OCI-LY3 (cell line): Measurements from ENCODE around the gene EHHADH.

Experiments used
- H2AFZ ChIP-seq: fragments of 200-600, 300-600 bp; shearing (Covaris generic); 2 replicates; pipeline ENCODE4 v1.6.0; 2014; ENCODE audit warnings: antibody characterized with exemption, low read depth, low read length
- H3K27ac ChIP-seq: fragments of 200-600, 300-600 bp; sonication (generic); 2 replicates; pipeline ENCODE4 v1.5.1; 2014; ENCODE audit warnings: mild to moderate bottlenecking, low read length, moderate library complexity, mixed read lengths
- H3K27me3 ChIP-seq: fragments of 200-600, 300-600 bp; sonication (generic); 2 replicates; pipeline ENCODE4 v1.6.1; 2014; ENCODE audit warnings: low read depth, low read length, mixed read lengths
- H3K36me3 ChIP-seq: fragments of 200-600, 300-600 bp; sonication (generic); replicated peaks from 2 replicates; pipeline ENCODE3; 2014; ENCODE audit warnings: low read depth, low read length, mixed read lengths
- H3K4me1 ChIP-seq: fragments of 300-600, 200-600 bp; sonication (generic); 2 replicates; pipeline ENCODE4 v1.6.1; 2014; ENCODE audit warnings: low read length, mixed read lengths
- H3K4me2 ChIP-seq: fragments of 200-600, 300-600 bp; sonication (generic); 2 replicates; pipeline ENCODE4 v1.6.1; 2014; ENCODE audit warnings: low read length, mixed read lengths
- H3K4me3 ChIP-seq: fragments of 300-600, 200-600 bp; sonication (generic); 2 replicates; pipeline ENCODE4 v1.5.1; 2014; ENCODE audit warnings: antibody characterized with exemption, mild to moderate bottlenecking, low read length, moderate library complexity
- H3K79me2 ChIP-seq: fragments of 300-600, 200-600 bp; shearing (Covaris generic); 2 replicates; pipeline ENCODE4 v1.6.1; 2014; ENCODE audit warnings: mild to moderate bottlenecking, low read length, mixed read lengths
- H3K9ac ChIP-seq: fragments of 300-600, 200-600 bp; shearing (Covaris generic); 2 replicates; pipeline ENCODE4 v1.6.0; 2014; ENCODE audit warnings: mild to moderate bottlenecking, low read length, moderate library complexity
- H3K9me3 ChIP-seq: fragments of 200-600, 300-600 bp; shearing (Covaris generic); 2 replicates; pipeline ENCODE4 v1.6.1; 2014; ENCODE audit warnings: low read length, mixed read lengths; ENCODE audit not compliant: insufficient read depth
- H4K20me1 ChIP-seq: fragments of 200-600, 300-600 bp; sonication (generic); 2 replicates; pipeline ENCODE4 v1.6.1; 2016; ENCODE audit warnings: low read length, mixed read lengths; ENCODE audit not compliant: insufficient read depth
- EZH2phosphoT487 ChIP-seq: fragments of 200-600 bp; shearing (Covaris generic); IDR thresholded peaks from 2 replicates; pipeline ENCODE4 v1.6.1; 2018; ENCODE audit warnings: antibody characterized with exemption, mixed run types, low read depth
- TF ChIP-seq, protein P1 (sequence below): fragments of 200-600, 300-600 bp; sonication (generic); IDR thresholded peaks from 2 replicates; pipeline ENCODE4 v1.5.1; 2014; ENCODE audit warnings: antibody characterized with exemption, low read length, low read depth

The EHHADH gene

DNA sequence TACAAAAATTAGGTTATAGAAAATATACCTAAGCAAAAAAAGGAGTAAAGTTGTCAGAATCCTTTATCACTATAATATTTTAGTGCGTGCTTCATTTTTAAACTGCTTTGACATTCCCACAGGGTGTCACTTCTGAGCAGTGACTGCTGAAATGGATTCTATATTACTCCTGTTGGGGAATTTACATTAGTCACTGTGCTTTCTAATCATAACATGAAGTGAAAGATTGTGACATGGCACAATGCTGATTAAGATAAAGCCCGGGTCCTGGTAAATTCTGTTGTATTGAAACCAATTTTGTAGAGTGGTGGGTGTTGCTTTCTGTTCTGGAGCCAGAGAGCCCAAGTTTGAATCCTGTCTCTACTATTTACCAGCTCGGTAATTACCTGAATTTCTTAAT lies 36.4 kb upstream of the EHHADH start:
- no peaks in the 10 kb centered on the region for H3K9me3 ChIP-seq
- no peaks in the 10 kb centered on the region for H3K79me2 ChIP-seq
- TF ChIP-seq, protein P1, sequence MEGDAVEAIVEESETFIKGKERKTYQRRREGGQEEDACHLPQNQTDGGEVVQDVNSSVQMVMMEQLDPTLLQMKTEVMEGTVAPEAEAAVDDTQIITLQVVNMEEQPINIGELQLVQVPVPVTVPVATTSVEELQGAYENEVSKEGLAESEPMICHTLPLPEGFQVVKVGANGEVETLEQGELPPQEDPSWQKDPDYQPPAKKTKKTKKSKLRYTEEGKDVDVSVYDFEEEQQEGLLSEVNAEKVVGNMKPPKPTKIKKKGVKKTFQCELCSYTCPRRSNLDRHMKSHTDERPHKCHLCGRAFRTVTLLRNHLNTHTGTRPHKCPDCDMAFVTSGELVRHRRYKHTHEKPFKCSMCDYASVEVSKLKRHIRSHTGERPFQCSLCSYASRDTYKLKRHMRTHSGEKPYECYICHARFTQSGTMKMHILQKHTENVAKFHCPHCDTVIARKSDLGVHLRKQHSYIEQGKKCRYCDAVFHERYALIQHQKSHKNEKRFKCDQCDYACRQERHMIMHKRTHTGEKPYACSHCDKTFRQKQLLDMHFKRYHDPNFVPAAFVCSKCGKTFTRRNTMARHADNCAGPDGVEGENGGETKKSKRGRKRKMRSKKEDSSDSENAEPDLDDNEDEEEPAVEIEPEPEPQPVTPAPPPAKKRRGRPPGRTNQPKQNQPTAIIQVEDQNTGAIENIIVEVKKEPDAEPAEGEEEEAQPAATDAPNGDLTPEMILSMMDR = peak; percentile 52
- no peak for TF ChIP-seq EZH2phosphoT487
- H2AFZ ChIP-seq = peak overlapping the region; percentile 61; the same call in 1 of the 2 replicates
- peak overlapping the region; percentile 52 for H3K4me2 ChIP-seq
- H4K20me1 ChIP-seq = no peaks in the 10 kb centered on the region
- peak overlapping the region; percentile 34 for H3K9ac ChIP-seq
- peak overlapping the region; percentile 41 for H3K4me3 ChIP-seq
- no peaks in the 10 kb centered on the region for H3K27me3 ChIP-seq
- H3K36me3 ChIP-seq = no peaks in the 10 kb centered on the region
- H3K27ac ChIP-seq = peak overlapping the region; percentile 32
- H3K4me1 ChIP-seq = peaks cover 30% of the 10 kb centered on the region

DNA sequence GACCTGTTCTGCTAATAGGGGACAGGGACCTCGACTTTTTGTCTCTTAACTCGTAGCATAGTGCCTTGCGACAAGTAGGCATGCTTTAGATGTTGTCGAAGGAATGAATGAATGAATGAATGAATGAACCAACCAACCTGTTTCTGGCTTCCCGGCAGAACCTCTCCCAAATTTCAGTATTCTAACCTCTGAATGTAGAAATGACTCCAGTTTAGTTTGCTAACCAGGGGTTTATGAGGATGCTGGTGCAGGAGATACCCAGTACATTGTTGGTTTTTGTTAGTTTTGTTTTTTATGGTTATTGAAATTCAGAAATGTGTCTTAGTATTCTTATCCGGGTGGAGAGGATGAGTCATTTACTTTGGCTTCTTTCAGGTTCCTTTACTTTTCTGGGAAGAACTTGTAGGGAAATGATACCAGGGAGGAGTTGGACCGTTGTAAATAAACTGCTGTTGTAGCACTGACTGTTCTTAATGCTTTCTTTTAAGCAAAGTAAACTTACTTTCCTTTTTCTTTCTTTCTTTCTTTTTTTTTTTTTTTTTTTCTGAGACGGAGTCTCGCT lies 29.6 kb upstream of the EHHADH start:
- peaks cover 8% of the 10 kb centered on the region; the same call in 1 of the 2 replicates for H3K4me1 ChIP-seq
- no peaks in the 10 kb centered on the region for H4K20me1 ChIP-seq
- no peaks in the 10 kb centered on the region for H3K9me3 ChIP-seq
- peak overlapping the region; percentile 39; the same call in 1 of the 2 replicates for H3K9ac ChIP-seq
- peak overlapping the region; percentile 57 for H3K4me2 ChIP-seq
- H3K4me3 ChIP-seq = peak overlapping the region; percentile 86
- H3K79me2 ChIP-seq = no peaks in the 10 kb centered on the region; the same call in 1 of the 2 replicates
- H3K36me3 ChIP-seq = no peaks in the 10 kb centered on the region
- H3K27me3 ChIP-seq = no peaks in the 10 kb centered on the region
- H2AFZ ChIP-seq = no peak overlapping the region
- TF ChIP-seq EZH2phosphoT487 = no peak
- TF ChIP-seq, protein P1 = no peak
- H3K27ac ChIP-seq = no peak overlapping the region

DNA sequence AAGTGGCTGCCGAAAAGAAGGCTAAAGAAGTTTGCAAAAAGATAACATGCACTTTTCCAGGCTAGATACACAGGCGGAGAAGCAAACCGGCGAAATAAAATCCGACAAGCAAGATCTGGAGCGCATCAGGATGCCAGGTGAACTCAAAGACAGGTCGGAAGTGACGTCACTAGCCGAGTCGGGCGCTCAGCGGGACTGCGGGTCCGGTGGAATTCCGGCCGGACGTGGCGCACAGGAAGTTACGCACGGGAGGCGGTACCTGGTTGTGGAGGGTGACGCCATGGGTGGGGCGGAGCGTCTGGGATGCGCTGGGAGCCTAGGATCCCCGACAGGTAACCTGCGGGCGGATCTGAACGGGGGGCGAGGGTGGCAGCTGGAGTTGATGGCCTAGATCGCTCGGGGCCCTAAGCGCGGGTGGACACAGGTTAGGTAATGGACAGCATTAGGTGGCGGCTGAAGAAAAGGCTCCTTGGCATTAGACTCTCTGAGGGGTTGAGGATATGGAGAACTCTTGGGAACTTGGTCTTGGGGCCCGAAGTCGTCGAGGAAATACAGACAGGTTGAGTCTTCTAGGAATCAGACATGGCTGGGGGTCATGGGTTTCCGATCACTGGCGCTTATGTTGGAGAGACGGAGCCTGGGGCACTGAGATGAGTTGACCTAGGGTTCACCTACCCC lies 29.0 kb upstream of the EHHADH start:
- peak overlapping the region; percentile 49 for H3K9ac ChIP-seq
- no peak overlapping the region for H3K27ac ChIP-seq
- H3K4me3 ChIP-seq = peak overlapping the region; percentile 86
- peaks cover 8% of the 10 kb centered on the region; the same call in 1 of the 2 replicates for H3K4me1 ChIP-seq
- no peaks in the 10 kb centered on the region; the same call in 1 of the 2 replicates for H3K79me2 ChIP-seq
- no peak for TF ChIP-seq EZH2phosphoT487
- TF ChIP-seq, protein P1 = no peak
- H3K36me3 ChIP-seq = no peaks in the 10 kb centered on the region
- H3K9me3 ChIP-seq = no peaks in the 10 kb centered on the region
- peak overlapping the region; percentile 59 for H3K4me2 ChIP-seq
- H4K20me1 ChIP-seq = no peaks in the 10 kb centered on the region
- H2AFZ ChIP-seq = peak overlapping the region; percentile 20
- no peaks in the 10 kb centered on the region for H3K27me3 ChIP-seq

DNA sequence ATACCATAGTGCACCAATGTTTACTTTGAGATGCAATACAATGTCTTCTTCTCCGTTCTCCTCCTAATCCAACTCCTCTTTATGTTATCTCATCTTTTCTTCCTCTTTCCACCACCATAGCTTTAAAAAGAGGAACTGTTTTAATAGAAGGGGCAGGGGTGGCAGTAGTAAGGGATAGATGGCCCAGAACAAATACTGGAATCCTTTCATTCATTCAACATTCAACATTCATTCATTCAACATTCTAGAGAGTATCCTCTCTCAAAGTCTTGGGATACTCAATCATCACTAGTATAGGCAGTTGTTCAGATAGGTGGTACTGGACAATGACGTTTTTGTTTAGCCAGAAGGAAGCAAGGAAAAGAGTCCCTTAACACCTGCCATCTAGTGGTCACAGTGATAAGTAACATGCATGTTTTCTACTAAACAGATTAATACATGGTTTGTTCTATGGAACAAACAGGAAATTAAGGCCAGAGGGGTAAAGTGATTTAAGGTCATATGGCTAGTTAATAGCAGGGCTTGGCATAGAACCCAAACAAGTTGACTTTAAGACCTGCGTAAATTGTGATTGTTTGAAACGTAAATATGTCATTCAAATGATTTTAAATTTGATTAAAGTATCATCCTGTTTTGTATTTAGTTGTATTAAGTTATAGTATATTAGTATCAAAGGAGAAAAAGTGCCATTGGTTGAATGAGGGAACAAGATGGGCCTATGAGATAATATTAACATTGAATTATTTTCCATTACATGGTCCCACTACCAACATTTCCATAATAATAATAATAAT lies 26.9 kb upstream of the EHHADH start:
- H3K27me3 ChIP-seq = no peaks in the 10 kb centered on the region
- H3K9me3 ChIP-seq = no peaks in the 10 kb centered on the region
- H3K4me2 ChIP-seq = peak overlapping the region; percentile 59
- H2AFZ ChIP-seq = peak overlapping the region; percentile 90
- no peak overlapping the region for H3K27ac ChIP-seq
- no peaks in the 10 kb centered on the region for H4K20me1 ChIP-seq
- H3K4me3 ChIP-seq = peak overlapping the region; percentile 51
- peaks cover 8% of the 10 kb centered on the region; the same call in 1 of the 2 replicates for H3K4me1 ChIP-seq
- H3K9ac ChIP-seq = no peak overlapping the region
- no peaks in the 10 kb centered on the region; the same call in 1 of the 2 replicates for H3K79me2 ChIP-seq
- TF ChIP-seq EZH2phosphoT487 = no peak
- TF ChIP-seq, protein P1 = peak; percentile 81
- no peaks in the 10 kb centered on the region for H3K36me3 ChIP-seq
